ENCODE data around the gene LIMK1. TPM values are rescaled to one million over a fixed set of nuclear protein-coding genes. Genes with fewer than 3 reads are reported as not detected.

LIMK1 gene
- total RNA-seq, 6 donors from 2014 or later, result 15.9 to 51.9 (median 33.0) TPM

GRCh38 chr7:74094224-74095101 lies 10.9 kb downstream of the LIMK1 start:
- Histone ChIP-seq H3K36me3 (peaks cover 0 to 26% (median 13%) of the 10 kb centered on the region in 4 donors), H3K4me1 (peaks cover 32 to 36% (median 33%) of the 10 kb centered on the region in 4 donors), H3K27me3 (no peaks in the 10 kb centered on the region), H3K27ac (peak overlapping the region; percentile 81 to 91 (median 87)), H3K4me3 (peak overlapping the region; percentile 4 to 60 (median 56)), H3K9me3 (no peaks in the 10 kb centered on the region)
- DNase-seq (peak; percentile 87 to 95), ATAC-seq (ENCODE audit: low FRiP score in 2 of 2) (peak; percentile 84 to 89)
- TF ChIP-seq POLR2A (IDR thresholded peaks at IDR 0.05) (peak in 1 of 4 donors; percentile 57), EP300 (IDR thresholded peaks at IDR 0.05) (no peak), POLR2AphosphoS5 (IDR thresholded peaks at IDR 0.05) (peak in 1 of 2 donors; percentile 47)
- TF ChIP-seq, protein P1, sequence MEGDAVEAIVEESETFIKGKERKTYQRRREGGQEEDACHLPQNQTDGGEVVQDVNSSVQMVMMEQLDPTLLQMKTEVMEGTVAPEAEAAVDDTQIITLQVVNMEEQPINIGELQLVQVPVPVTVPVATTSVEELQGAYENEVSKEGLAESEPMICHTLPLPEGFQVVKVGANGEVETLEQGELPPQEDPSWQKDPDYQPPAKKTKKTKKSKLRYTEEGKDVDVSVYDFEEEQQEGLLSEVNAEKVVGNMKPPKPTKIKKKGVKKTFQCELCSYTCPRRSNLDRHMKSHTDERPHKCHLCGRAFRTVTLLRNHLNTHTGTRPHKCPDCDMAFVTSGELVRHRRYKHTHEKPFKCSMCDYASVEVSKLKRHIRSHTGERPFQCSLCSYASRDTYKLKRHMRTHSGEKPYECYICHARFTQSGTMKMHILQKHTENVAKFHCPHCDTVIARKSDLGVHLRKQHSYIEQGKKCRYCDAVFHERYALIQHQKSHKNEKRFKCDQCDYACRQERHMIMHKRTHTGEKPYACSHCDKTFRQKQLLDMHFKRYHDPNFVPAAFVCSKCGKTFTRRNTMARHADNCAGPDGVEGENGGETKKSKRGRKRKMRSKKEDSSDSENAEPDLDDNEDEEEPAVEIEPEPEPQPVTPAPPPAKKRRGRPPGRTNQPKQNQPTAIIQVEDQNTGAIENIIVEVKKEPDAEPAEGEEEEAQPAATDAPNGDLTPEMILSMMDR (IDR thresholded peaks at IDR 0.05), result peak in 2 of 6 experiments; percentile 9 to 34
- 11 to 14% methylated on average over 13 to 18 of the region's 32 CpGs for WGBS, 2 donors

GRCh38 chr7:74095135-74095534 lies 11.5 kb downstream of the LIMK1 start:
- peaks cover 32 to 36% (median 33%) of the 10 kb centered on the region in 4 donors for H3K4me1 ChIP-seq
- WGBS, 2 donors, result 89 to 90% methylated on average over 5 to 6 of the region's 6 CpGs
- DNase-seq (no peak), ATAC-seq (ENCODE audit: low FRiP score in 2 of 2) (no peak)
- peak overlapping the region; percentile 81 to 91 (median 87) for H3K27ac ChIP-seq
- peaks cover 0 to 30% (median 17%) of the 10 kb centered on the region in 4 donors for H3K36me3 ChIP-seq
- peak overlapping the region in 3 of 4 donors; percentile 55 to 60 (median 56) for H3K4me3 ChIP-seq
- H3K9me3 ChIP-seq, result no peaks in the 10 kb centered on the region
- TF ChIP-seq, protein P1 (IDR thresholded peaks at IDR 0.05), result no peak
- TF ChIP-seq POLR2AphosphoS5 (IDR thresholded peaks at IDR 0.05) (no peak), POLR2A (IDR thresholded peaks at IDR 0.05) (no peak)
- H3K27me3 ChIP-seq, result no peaks in the 10 kb centered on the region

DNA sequence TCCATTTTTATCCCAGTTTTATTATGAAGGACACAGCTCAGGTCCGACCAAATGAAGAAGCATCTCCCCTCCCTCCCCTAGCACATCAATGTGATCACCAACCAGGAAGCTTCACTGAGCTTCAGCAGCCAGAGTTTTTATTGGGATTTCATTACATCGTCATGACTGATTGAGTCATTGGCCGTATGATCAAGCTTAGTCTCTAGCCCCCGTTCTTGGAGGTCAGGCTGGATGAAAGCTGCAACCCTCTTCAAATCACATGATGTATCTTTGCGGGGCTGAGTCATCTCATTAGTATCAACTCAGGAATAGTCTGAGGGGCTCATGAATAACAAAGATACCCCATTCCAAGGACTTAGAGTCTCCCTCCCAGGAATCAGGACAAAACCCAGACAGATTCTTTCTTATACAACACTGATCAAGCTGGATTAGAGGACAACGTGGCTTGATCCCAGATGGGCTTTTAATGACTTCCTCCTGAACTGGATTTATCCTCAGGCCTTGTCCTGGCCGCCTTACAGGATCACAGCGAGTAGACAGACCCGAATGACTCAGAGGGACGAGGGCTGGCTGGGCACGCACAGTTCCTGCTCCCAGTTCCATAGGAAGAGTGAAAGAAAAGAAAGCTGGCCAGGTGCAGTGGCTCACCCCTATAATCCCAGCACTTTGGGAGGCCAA lies 14.5 kb downstream of the LIMK1 start:
- Histone ChIP-seq H3K27me3 (no peaks in the 10 kb centered on the region), H3K4me3 (no peak overlapping the region), H3K4me1 (peaks cover 21 to 25% (median 22%) of the 10 kb centered on the region in 4 donors), H3K9me3 (no peaks in the 10 kb centered on the region), H3K36me3 (peaks cover 0 to 44% (median 25%) of the 10 kb centered on the region in 4 donors), H3K27ac (peak overlapping the region in 1 of 4 donors; percentile 20)
- TF ChIP-seq POLR2AphosphoS5 (IDR thresholded peaks at IDR 0.05) (no peak), EP300 (IDR thresholded peaks at IDR 0.05) (no peak), POLR2A (IDR thresholded peaks at IDR 0.05) (no peak)
- TF ChIP-seq, protein P1 (IDR thresholded peaks at IDR 0.05), result no peak
- ATAC-seq (ENCODE audit: low FRiP score in 2 of 2) (peak in 1 of 2 donors; percentile 56), DNase-seq (peak in 1 of 2 donors; percentile 39)
- WGBS, 2 donors, result 73 to 92% methylated on average over 11 of the region's 11 CpGs

- Histone ChIP-seq H3K4me1 (peaks cover 11 to 16% (median 13%) of the 10 kb centered on the region in 4 donors), H3K27me3 (no peaks in the 10 kb centered on the region), H3K9me3 (no peaks in the 10 kb centered on the region), H3K4me3 (no peak overlapping the region), H3K27ac (no peak overlapping the region), H3K36me3 (peaks cover 0 to 52% (median 29%) of the 10 kb centered on the region in 4 donors)
- 97 to 99% methylated on average over 17 of the region's 17 CpGs for WGBS, 2 donors
- no peak for ATAC-seq (ENCODE audit: low FRiP score in 2 of 2)
- DNase-seq, result peak in 1 of 2 donors; percentile 78
- TF ChIP-seq POLR2A (IDR thresholded peaks at IDR 0.05), result no peak
- TF ChIP-seq EP300 (IDR thresholded peaks at IDR 0.05), result no peak
- TF ChIP-seq, protein P1 (IDR thresholded peaks at IDR 0.05), result no peak
- no peak for TF ChIP-seq POLR2AphosphoS5 (IDR thresholded peaks at IDR 0.05)
These were observed 15.4 kb downstream of the LIMK1 start for GRCh38 chr7:74099031-74099430.
